GM19043 (cell line): ENCODE results near the gene ZNF630.
"Not testable (repeated sequence)": the region's sequence is repeated elsewhere in the genome, so short reads cannot be mapped to it uniquely, and the experiment has no call there.

Experiments
- ATAC-seq: cut with Tn5 transposase; IDR thresholded peaks from one replicate; pipeline ENCODE4 v1.9.1; 2021; ENCODE audit warnings: low read depth; ENCODE audit not compliant: unreplicated experiment

The ZNF630 gene

DNA sequence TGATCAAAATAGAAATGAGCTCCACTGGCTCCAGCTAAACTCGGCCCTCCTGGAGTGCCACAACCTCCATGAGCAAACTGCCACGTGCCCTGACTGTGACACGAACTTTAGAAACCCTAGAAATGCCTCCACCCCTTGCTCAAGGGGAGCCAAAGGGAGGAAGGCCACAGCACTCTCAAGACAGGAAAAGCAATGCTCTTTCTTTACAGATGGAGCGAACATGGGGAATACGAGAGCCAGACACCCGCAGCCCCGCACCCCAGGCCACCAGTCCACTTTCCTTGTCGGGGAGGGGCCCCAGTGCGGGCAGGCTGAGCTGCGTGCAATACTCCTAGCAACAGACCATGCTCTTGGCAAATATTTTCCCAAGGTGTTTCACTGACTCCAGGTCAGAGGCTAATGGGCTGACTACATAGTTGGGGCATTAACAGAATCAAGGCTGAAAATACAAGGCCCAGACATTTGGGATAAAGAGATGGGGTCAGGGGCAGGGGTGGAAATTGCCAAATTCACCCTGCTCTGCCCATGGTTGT, 40.7 kb downstream of the ZNF630 start:
- not testable (repeated sequence) for ATAC-seq

DNA sequence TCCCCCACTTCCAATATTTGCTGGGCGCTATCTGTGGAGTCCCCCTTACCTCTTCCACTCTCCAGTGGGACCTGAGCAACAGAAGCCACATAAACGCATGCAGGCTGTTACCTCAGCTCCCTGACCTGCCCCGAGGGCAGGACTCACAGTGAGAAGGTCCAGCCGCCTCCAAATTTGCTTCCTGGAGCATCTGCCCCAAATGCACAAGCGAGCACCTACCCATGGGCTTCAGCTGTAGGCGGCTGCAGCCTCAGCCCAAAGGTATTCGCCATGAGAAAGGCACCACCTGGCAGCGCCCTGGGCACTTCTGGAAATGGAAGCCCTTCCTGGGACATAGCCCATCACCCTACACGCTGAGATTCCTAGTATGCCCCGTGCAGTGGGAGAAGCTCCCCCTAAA, 41.2 kb downstream of the ZNF630 start:
- ATAC-seq = no peak

DNA sequence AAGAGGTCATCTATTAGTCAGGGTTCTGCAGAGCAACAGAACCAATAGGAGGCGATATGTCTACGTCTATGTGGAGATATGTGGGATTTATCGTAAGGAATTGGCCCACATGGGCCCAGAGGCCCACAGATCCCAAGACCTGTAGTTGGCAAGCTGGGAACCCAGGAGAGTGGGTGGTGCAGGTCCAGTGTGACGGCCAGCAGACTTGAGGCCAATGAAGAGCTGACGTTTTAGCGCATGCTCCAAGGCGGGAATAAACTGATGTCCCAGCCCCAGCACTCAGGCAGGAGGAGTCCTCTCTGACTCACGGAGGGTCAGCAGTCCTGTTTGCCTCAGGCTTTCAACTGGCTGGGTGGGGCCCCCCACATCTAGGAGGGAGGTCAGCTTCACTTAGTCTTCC, 43.3 kb downstream of the ZNF630 start:
- ATAC-seq = no peak

DNA sequence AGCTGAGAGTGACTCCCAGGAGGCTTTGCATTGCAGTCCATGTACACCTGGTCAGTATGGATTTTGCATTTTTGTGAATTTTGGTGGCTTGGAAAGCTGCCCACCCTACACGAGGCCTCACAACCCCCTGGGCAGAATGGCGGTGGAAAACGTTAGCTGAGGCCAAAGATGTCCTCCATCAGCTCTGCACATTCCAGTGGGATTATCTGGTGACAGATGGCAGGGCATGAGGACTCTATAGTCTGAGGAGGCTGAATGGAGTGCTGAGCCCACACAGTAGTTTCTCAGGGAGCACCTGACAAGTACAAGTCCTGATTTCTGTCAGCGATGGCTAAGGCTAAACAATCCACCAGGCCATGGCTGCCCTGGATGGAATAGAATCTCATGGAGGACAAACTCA, 43.9 kb downstream of the ZNF630 start:
- ATAC-seq = not testable (repeated sequence)

DNA sequence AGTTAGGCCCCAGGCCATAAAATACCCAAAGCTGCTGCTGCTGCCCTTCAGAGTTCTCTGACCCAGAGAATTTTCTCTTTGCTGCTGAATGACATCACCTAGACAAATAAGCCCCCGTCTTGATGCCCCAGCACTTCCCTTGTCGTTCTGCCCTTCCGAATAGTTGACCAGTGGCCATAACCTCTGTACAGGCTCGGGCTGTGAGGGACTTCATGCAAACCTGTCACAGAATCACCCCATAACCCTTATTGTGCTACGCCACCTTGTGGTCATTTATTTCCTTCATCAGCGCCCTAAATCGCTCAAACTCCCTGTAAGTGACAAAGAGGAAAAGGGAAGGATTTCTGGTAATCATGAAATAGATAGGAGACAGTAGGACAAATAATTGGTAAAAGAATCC, 45.9 kb downstream of the ZNF630 start:
- no peak for ATAC-seq

DNA sequence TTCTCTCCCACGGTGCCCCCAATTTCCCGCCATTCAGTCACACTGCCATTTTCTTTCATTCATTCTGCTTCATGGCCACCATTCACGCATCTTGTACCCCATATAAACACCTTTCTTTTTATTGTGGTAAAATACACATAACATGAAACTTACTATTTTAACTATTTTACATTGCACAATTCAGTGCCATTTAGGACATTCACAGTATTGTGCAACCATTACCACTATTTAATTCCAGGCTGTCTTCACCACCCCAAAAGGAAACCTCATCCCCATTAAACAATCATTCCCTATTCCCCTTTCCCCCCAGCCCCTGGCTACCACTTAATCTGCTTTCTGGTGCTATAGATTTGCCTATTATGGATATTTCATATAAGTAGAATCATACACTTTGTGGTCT, 48.7 kb downstream of the ZNF630 start:
- ATAC-seq = no peak

DNA sequence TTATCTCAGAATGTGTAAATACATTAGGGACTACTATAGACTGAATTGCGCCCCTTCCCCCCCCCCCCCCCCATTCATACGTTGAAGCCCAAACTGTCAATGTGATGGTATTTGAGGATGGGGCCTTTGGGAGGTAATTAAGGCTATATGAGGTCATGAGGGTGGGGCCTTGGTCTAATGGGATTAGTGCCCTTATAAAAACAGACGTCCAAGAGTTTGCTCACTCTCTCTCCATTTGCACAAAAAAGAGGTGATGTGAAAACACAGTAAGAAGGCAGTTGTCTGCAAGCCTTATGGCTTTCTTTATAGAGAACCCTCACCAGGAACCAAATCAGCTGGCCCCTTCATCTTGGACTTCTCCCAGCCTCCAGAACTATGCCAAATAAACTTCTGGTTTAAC, 49.3 kb downstream of the ZNF630 start:
- no peak for ATAC-seq

DNA sequence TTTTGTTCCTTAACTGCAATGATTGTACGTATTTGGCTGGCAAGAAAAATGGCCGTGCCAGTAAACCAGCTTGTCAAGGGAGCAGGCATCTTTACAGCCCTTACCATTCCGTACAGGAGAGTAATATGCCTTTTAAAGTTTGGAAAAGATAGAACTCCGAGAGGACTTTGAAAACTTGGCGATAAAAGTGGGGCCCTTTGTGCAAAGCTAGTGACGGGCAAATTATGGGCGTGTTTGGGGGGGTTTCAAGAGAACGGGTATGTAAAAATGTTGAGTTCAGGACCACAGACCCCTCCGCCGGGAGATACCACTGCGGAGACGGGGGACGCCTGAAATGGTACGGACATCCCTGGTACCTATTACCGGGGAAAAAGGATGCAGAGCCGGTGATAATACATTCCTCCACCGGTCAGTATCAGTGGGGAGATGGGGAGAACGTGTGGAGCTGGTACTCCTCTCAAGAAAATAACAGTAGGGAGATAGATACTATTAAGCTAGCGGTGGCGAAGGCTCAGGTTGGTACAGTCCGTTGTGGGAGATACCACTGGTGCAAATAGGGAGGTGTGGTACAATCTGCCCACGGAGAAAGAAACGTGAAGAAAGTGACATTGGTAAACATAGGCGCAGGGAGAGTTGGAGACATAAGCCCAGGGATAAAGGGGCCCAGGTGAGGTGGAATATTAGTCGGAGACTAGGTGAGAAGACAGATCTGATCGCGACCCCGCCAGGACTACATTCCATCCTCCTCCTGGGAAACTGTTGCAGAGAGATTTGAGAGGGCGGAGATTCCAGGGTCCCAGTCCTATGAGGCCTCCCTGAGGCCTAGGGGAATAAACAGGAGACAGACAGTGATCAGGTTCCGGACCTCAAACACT, 50.2 kb downstream of the ZNF630 start:
- ATAC-seq = peak; percentile 58

DNA sequence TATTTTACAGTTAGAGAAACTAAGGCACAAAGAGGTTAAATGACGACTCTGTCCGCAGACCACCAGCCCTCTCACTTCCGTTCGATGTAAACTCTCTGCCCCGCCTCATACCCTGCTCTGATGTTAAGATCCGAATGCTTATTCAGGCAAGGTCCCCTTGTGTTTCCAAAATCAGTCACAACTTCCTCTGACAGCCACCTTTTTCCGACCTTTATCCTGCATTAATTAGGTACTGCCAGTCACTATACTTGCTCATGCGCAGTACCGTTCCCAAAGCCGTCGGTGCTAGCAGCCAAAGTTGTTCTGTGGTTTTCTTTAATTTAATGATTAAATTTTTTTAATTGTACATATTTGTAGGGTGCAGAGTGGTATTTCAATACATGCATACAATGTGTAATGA, 51.0 kb downstream of the ZNF630 start:
- not testable (repeated sequence) for ATAC-seq

DNA sequence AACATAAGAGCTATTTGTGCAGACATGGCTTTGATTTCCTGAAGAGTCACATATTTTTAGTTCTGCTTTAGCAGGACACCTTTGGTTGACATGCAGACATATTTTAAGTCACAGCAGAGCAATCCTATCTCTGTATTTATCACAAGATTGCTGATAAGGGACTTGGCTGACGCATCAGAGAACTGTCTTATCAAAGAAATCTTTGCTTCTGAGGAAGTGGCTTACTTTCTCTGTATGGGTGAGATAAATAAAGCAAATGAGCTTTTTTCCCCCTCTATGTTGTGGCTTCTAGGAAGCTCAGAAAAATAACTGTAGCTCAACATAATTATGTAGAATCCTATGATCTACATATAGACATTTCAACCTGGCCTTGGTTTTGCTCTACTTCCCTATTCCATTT, 51.5 kb downstream of the ZNF630 start:
- not testable (repeated sequence) for ATAC-seq

DNA sequence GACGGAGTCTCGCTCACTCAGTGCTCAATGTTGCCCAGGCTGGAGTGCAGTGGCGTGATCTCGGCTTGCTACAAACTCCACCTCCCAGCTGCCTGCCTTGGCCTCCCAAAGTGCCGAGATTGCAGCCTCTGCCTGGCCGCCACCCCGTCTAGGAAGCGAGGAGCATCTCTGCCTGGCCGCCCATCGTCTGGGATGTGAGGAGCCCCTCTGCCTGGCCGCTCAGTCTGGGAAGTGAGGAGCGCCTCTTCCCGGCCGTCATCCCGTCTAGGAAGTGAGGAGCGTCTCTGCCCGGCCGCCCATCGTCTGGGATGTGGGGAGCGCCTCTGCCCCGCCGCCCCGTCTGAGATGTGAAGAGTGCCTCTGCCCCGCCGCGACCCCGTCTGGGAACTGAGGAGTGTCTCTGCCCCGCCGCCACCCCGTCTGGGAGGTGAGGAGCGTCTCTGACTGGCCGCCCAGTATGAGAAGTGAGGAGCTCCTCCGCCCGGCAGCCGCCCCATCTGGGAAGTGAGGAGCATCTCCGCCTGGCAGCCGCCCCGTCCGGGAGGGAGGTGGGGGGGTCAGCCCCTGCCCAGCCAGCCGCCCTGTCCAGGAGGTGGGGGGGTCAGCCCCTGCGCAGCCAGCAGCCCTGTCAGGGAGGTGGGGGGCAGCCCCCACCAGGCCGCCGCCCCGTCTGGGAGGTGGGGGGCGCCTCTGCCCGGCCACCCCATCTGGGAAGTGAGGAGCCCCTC, 54.7 kb downstream of the ZNF630 start:
- not testable (repeated sequence) for ATAC-seq

DNA sequence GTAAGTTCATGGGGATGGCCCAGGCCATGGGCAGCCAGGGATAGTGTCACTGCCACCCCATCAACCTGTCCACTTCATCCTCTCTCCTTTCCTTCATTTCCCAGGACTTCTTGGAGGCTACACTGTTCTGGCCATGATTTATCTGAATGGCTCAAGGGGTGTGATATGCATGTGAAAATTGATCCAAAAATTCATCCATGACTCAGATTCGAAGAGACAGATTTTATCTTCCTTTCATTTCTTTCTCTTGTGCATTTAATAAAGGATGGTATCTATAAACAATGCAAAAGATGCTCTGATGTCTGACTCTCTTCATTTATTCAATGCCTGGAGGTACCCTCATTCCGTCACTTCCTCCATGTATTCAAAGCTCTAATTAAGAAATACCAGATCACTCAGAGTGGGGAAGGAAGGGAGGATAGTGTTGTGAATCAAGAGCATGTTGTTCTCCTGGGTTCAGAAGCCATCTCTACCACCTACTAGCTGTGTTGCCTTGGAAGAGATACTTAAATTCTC, 61.9 kb downstream of the ZNF630 start:
- ATAC-seq = not testable (repeated sequence)
